BLaER1 treated with 17β-estradiol and CSF1 and Interleukin-3, amounts not matched to agents 10 nM and 100 nM (cell line): ENCODE data around the gene ZNF574.

Source experiments
- H3K27ac ChIP-seq, 11 experiments: shearing (Covaris generic); formaldehyde crosslinking; 2 replicates each; pipeline ENCODE4 v1.8.1; 2022
- H3K27me3 ChIP-seq, 11 experiments: shearing (Covaris generic); formaldehyde crosslinking; 2 replicates each; pipeline ENCODE4 v1.8.1; 2022
- H3K36me3 ChIP-seq, 11 experiments: shearing (Covaris generic); formaldehyde crosslinking; 2 replicates each; pipeline ENCODE4 v1.8.1; 2022
- H3K4me1 ChIP-seq, 10 experiments: shearing (Covaris generic); formaldehyde crosslinking; 2 replicates each; pipeline ENCODE4 v1.8.1; 2022
- H3K4me2 ChIP-seq, 11 experiments: shearing (Covaris generic); formaldehyde crosslinking; 2 replicates each; pipeline ENCODE4 v1.8.1; 2022
- H3K4me3 ChIP-seq, 10 experiments: shearing (Covaris generic); formaldehyde crosslinking; 2 replicates each; pipeline ENCODE4 v1.8.1; 2022
- H3K9ac ChIP-seq, 11 experiments: shearing (Covaris generic); formaldehyde crosslinking; 2 replicates each; pipeline ENCODE4 v1.8.1; 2022
- H3K9me3 ChIP-seq, 11 experiments: shearing (Covaris generic); formaldehyde crosslinking; replicated peaks in 1 of 11; 2 replicates each; pipeline ENCODE4 v1.8.1; 2022
- H4K20me1 ChIP-seq, 11 experiments: shearing (Covaris generic); formaldehyde crosslinking; 2 replicates each; pipeline ENCODE4 v1.8.1; 2022
- Cebpa-rat ChIP-seq, 11 experiments: shearing (Covaris generic); IDR thresholded peaks; 2 replicates each; pipeline ENCODE4 v1.8.1; 2022

The ZNF574 gene

DNA sequence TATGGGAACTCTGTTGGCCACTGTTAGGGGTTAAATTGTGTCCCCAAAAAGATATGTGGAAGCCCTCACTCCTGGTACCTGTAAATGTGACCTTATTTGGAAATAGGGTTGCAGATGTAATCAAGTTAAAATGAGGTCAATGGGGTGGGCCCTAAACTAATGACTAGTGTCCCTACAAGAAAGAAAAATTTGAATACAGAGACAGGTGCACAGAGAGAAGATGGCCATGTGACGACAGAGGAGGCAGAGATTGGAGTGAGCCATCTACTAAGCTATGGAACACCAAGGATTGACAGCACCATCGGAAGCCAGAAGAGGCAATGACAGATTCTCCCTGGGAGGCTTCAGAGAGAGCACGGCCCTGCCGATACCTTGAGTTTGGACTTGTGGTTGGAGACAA, 39.7 kb downstream of the ZNF574 start:
- H3K9ac ChIP-seq: no peak overlapping the region
- no peak for TF ChIP-seq Cebpa-rat (IDR thresholded peaks at IDR 0.05)
- peaks cover 0 to 100% (median 12%) of the 10 kb centered on the region in 11 experiments; a peak in 14 of 22 replicates for H3K36me3 ChIP-seq
- no peak overlapping the region for H3K4me3 ChIP-seq
- peaks cover 74 to 100% (median 94%) of the 10 kb centered on the region in 10 experiments for H3K4me1 ChIP-seq
- no peaks in the 10 kb centered on the region for H3K27me3 ChIP-seq
- no peak overlapping the region for H3K27ac ChIP-seq
- H4K20me1 ChIP-seq: peaks cover 0 to 67% (median 0%) of the 10 kb centered on the region in 11 experiments; a peak in 7 of 22 replicates
- H3K9me3 ChIP-seq: no peaks in the 10 kb centered on the region
- H3K4me2 ChIP-seq: peak overlapping the region; percentile 77 to 99 (median 88)

DNA sequence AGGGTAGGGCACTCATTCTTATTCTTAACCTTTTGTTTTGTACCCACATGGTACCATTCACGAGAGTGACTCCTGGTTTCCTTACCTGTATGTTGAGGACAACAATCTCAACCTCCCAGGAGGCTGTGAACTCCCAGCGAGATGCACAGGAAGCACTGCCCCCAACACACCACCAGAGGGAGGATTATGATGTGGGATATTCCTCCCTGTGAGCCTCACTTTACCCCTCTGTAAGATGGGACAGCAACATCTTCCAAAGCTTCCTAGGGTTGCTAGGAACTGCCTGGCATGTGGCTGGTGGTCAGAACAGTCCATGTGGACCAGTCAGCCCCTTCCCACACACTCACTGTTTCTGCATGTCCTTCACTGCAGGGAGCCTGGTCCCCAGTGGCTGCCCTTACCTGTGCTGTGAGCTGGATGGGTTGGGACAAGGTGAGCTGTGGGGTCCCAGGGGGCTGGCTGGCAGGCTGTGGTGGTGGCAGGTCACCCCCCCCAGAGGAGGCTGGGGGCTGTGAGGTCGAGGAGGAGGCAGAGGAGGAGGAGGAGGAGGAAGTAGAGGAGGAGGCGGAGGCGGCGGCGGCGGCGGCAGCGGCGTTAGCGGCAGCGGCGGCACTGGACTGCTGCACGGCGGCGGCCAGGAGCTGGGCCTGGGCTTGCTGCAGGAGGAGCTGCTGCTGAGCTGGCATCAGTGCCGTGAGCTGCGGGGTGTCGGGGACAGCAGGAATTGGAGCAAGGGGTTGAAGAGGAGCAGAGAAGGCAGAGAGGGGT, 40.5 kb downstream of the ZNF574 start:
- H3K36me3 ChIP-seq: peaks cover 0 to 95% (median 12%) of the 10 kb centered on the region in 11 experiments; a peak in 14 of 22 replicates
- no peak overlapping the region; a peak in 1 of 22 replicates for H3K27ac ChIP-seq
- peaks cover 0 to 59% (median 0%) of the 10 kb centered on the region in 11 experiments; a peak in 7 of 22 replicates for H4K20me1 ChIP-seq
- no peak overlapping the region for H3K4me3 ChIP-seq
- H3K4me2 ChIP-seq: peak overlapping the region; percentile 77 to 99 (median 88); a peak in 18 of 22 replicates
- no peaks in the 10 kb centered on the region for H3K9me3 ChIP-seq
- no peak for TF ChIP-seq Cebpa-rat (IDR thresholded peaks at IDR 0.05)
- peaks cover 80 to 100% (median 99%) of the 10 kb centered on the region in 10 experiments for H3K4me1 ChIP-seq
- H3K27me3 ChIP-seq: no peaks in the 10 kb centered on the region
- peak overlapping the region in 1 of 11 experiments; percentile 10; a peak in 1 of 22 replicates for H3K9ac ChIP-seq

DNA sequence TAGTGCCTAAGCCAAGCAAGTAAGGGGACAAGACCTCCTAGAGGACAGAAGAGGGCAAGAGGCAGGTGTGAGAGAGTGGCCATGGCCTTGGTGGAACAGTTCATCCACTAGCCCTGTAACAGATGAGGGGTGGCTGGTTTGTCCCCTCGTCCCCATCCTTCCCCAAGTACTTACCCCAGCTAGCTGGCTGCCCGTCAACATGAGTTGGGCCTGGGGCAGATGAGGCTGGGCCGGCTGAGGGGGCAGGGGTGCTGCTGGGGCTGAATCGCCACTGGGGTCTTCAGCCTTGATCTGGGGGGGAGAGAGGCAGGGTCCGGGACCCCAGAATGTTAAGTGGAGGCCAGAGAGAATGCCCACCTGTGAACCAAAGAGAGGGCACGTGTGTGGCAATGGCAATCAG, 41.1 kb downstream of the ZNF574 start:
- no peaks in the 10 kb centered on the region for H3K27me3 ChIP-seq
- H3K9ac ChIP-seq: peak overlapping the region in 1 of 11 experiments; percentile 10; a peak in 1 of 22 replicates
- no peak overlapping the region for H3K4me3 ChIP-seq
- H3K27ac ChIP-seq: no peak overlapping the region; a peak in 1 of 22 replicates
- TF ChIP-seq Cebpa-rat (IDR thresholded peaks at IDR 0.05): no peak
- H3K4me2 ChIP-seq: peak overlapping the region in 5 of 11 experiments; percentile 77 to 96 (median 87); a peak in 6 of 22 replicates
- peaks cover 80 to 100% (median 96%) of the 10 kb centered on the region in 10 experiments for H3K4me1 ChIP-seq
- H3K36me3 ChIP-seq: peaks cover 0 to 89% (median 12%) of the 10 kb centered on the region in 11 experiments; a peak in 14 of 22 replicates
- peaks cover 0 to 54% (median 0%) of the 10 kb centered on the region in 11 experiments; a peak in 7 of 22 replicates for H4K20me1 ChIP-seq
- H3K9me3 ChIP-seq: no peaks in the 10 kb centered on the region

DNA sequence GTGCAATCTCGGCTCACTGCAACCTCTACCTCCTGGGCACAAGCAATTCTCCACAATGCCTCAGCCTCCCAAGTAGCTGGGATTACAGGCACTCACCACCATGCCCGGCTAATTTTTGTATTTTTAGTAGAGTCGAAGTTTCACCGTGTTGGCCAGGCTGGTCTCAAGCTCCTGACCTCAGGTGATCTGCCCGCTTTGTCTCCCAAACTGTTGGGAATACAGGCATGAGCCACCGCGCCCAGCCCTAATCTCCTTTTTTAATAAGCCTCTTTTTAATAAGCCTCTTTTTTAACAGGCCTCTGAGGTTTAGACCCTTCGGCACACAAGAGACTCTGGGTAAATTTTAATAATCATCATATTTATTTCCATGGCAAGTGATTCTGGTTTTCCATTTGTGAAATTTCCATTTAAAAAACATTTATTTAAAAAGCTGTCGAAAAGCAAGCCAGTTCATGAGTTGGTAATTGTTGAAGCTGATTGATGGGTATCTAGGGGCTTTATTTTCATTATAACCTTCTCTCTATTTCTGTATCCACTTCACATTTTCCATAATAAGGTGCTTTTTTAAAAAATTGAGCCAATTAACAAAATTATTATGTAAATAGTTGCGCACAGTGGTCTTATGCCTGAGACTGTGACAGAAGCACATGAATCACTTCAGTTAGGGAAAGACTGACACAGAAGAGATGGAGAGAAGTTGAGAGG, 44.5 kb downstream of the ZNF574 start:
- Histone ChIP-seq H3K27me3 (no peaks in the 10 kb centered on the region), H3K9me3 (peaks cover 0 to 12% (median 9%) of the 10 kb centered on the region in 11 experiments; a peak in 14 of 22 replicates), H3K4me2 (peak overlapping the region; percentile 88 to 97 (median 95)), H3K9ac (peak overlapping the region; percentile 57 to 81 (median 74); a peak in 18 of 22 replicates), H3K27ac (peak overlapping the region; percentile 48 to 92 (median 87)), H3K4me3 (peak overlapping the region in 4 of 10 experiments; percentile 45 to 67 (median 58); a peak in 3 of 20 replicates), H4K20me1 (peaks cover 0 to 20% (median 0%) of the 10 kb centered on the region in 11 experiments; a peak in 3 of 22 replicates), H3K36me3 (peaks cover 0 to 81% (median 12%) of the 10 kb centered on the region in 11 experiments; a peak in 15 of 22 replicates), H3K4me1 (peaks cover 70 to 100% (median 91%) of the 10 kb centered on the region in 10 experiments)
- TF ChIP-seq Cebpa-rat (IDR thresholded peaks at IDR 0.05): no peak

DNA sequence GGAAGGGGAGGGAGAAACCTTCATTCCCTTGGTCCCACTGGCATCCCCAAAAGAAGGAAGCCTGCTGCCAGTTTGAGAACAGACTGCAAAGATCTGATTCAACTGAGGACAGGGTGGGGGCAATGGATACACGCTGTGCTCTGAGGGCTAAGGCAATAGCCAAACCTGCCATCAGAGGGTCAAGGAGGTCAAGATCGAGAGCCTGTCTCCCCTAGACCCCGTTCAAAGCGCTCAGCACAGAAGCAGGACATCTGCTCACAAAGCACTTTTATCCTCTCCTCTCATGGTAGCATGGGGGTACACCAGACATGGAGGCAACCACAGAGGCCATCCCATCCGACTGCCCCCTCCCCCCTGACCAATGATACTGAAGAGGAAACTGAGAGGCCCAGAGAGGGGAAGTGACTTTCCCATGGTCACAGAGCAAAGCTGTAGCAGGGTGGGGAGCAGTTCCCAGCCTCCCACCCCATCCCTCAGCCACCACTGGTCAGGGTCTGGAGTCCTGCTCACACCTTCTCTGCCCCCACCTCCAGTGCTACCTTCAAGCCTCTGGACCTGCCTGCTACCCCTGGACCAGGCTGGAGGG, 45.2 kb downstream of the ZNF574 start:
- H3K4me3 ChIP-seq: peak overlapping the region; percentile 2 to 67 (median 46); a peak in 15 of 20 replicates
- H3K27ac ChIP-seq: peak overlapping the region; percentile 48 to 92 (median 87)
- peak overlapping the region; percentile 57 to 81 (median 74) for H3K9ac ChIP-seq
- peak overlapping the region; percentile 88 to 97 (median 95) for H3K4me2 ChIP-seq
- H4K20me1 ChIP-seq: peaks cover 0 to 14% (median 0%) of the 10 kb centered on the region in 11 experiments; a peak in 2 of 22 replicates
- H3K9me3 ChIP-seq: peaks cover 0 to 14% (median 9%) of the 10 kb centered on the region in 11 experiments; a peak in 14 of 22 replicates
- H3K27me3 ChIP-seq: no peaks in the 10 kb centered on the region
- TF ChIP-seq Cebpa-rat (IDR thresholded peaks at IDR 0.05): no peak
- peaks cover 70 to 100% (median 91%) of the 10 kb centered on the region in 10 experiments for H3K4me1 ChIP-seq
- H3K36me3 ChIP-seq: peaks cover 0 to 80% (median 11%) of the 10 kb centered on the region in 11 experiments; a peak in 15 of 22 replicates

DNA sequence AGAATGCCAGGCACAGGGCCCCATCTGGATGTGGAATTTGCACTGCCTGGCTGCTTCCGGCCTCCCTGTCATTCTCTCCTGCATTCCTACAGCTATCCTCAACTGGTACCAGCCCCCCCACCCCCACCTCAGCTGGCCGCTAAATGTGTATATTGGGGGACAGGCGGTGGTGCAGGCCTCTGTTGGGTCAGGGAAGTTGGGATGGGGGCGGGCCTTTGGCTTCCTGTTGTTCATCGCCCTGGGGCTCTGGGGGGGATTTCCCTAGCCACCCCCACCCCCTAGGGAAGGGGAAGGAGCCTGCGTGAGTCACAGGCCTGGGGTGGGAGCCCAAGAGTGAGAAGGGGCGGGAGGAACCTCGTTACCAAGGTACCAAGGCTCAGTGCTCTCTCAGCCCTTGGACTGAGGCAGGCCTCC, 45.7 kb downstream of the ZNF574 start:
- Histone ChIP-seq H3K4me2 (peak overlapping the region; percentile 88 to 97 (median 95)), H3K4me3 (peak overlapping the region; percentile 2 to 67 (median 46); a peak in 16 of 20 replicates), H3K27me3 (no peaks in the 10 kb centered on the region), H4K20me1 (peaks cover 0 to 11% (median 0%) of the 10 kb centered on the region in 11 experiments; a peak in 2 of 22 replicates), H3K4me1 (peaks cover 70 to 100% (median 91%) of the 10 kb centered on the region in 10 experiments), H3K9ac (peak overlapping the region; percentile 57 to 81 (median 74); a peak in 21 of 22 replicates), H3K27ac (peak overlapping the region; percentile 48 to 92 (median 87); a peak in 21 of 22 replicates), H3K9me3 (peaks cover 0 to 14% (median 9%) of the 10 kb centered on the region in 11 experiments; a peak in 14 of 22 replicates), H3K36me3 (peaks cover 0 to 80% (median 6%) of the 10 kb centered on the region in 11 experiments; a peak in 15 of 22 replicates)
- TF ChIP-seq Cebpa-rat (IDR thresholded peaks at IDR 0.05): no peak

DNA sequence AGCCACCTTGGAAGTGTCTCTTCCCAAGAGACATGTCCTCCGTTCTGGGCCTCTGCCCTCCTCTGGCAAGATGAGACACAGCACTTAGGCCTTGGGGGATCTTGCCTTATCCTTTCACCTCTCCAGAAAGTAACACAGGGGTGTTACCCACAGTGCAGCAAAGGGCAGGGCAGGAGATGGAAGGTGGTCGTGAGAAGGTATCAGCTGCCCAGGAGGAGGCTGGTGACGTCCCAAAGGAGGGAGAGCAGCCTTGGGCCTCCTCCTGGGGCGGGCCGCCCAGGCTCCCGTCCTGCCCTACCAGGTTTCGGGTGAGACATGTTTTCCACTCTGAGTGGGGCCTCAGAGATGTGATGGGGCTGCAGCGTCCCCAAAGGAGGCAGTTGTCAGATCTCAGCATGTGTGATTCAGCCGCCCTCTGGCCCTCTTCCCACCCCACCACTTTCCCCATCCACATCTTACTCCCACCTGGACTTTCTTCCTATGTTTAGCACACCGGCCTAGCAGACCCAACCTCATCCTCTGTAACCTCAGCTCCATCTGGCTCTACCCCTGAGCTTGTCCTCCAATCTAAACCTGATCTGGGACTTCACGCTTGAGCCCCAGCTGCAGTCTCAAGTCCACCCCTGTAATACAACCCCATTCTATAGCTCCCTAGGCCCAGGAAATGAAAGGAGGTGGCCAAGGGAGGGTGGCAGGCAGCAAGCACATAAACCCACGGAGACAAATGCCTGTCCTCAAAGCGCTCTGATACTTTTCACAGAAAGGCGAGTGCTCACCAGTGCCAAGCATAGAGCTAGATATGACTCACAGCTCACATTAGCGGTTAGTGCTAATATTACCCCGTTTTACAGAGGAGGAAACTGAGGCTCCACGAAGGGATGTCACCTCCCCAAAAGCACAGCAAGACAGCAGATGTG, 47.0 kb downstream of the ZNF574 start:
- peaks cover 0 to 14% (median 9%) of the 10 kb centered on the region in 11 experiments; a peak in 14 of 22 replicates for H3K9me3 ChIP-seq
- peak overlapping the region; percentile 88 to 97 (median 95) for H3K4me2 ChIP-seq
- TF ChIP-seq Cebpa-rat (IDR thresholded peaks at IDR 0.05): no peak
- H3K36me3 ChIP-seq: peaks cover 0 to 75% (median 0%) of the 10 kb centered on the region in 11 experiments; a peak in 9 of 22 replicates
- H3K4me1 ChIP-seq: peaks cover 80 to 100% (median 91%) of the 10 kb centered on the region in 10 experiments
- peak overlapping the region in 8 of 10 experiments; percentile 2 to 67 (median 51); a peak in 13 of 20 replicates for H3K4me3 ChIP-seq
- peak overlapping the region; percentile 42 to 81 (median 74); a peak in 20 of 22 replicates for H3K9ac ChIP-seq
- no peaks in the 10 kb centered on the region for H3K27me3 ChIP-seq
- peak overlapping the region; percentile 23 to 92 (median 87) for H3K27ac ChIP-seq
- H4K20me1 ChIP-seq: peaks cover 0 to 4% (median 0%) of the 10 kb centered on the region in 11 experiments; a peak in 2 of 22 replicates
